Type B pancreatic cell (in vitro differentiated cells): ENCODE measurements around the gene TBX10. TPM values are rescaled to one million over a fixed set of nuclear protein-coding genes. Genes with fewer than 3 reads are reported as not detected.

Source experiments
- DNase-seq: peaks from one replicate; pipeline ENCODE4 v3.0.0; 2021; ENCODE audit warnings: mixed read lengths; ENCODE audit not compliant: unreplicated experiment; ENCODE audit errors: extremely low spot score
- H3K27ac Mint-ChIP-seq: 2 replicates; pipeline ENCODE4 v1.8.0; 2021; ENCODE audit warnings: mild to moderate bottlenecking, mixed read lengths
- H3K27me3 Mint-ChIP-seq: 2 replicates; pipeline ENCODE4 v1.8.0; 2021; ENCODE audit warnings: mixed read lengths
- H3K36me3 Mint-ChIP-seq: 2 replicates; pipeline ENCODE4 v1.8.0; 2021; ENCODE audit warnings: mixed read lengths
- H3K4me1 Mint-ChIP-seq: one replicate; pipeline ENCODE4 v1.8.0; 2021; ENCODE audit warnings: mixed read lengths; ENCODE audit not compliant: unreplicated experiment
- H3K4me3 Mint-ChIP-seq: 2 replicates; pipeline ENCODE4 v1.8.0; 2021; ENCODE audit warnings: mild to moderate bottlenecking, mixed read lengths
- H3K9me3 Mint-ChIP-seq: 2 replicates; pipeline ENCODE4 v1.8.0; 2021; ENCODE audit warnings: mixed read lengths
- total RNA-seq: library from RNA; stranded (reverse); gene quantifications from 2 replicates; pipeline ENCODE4 v1.2.1, GENCODE V29; 2021; ENCODE audit warnings: low replicate concordance
- TF ChIP-seq, protein P1 (sequence below): fragments of 200-600 bp; sonication (generic); conservative IDR thresholded peaks from 2 replicates; pipeline ENCODE4 v1.5.0; 2021; ENCODE audit warnings: antibody characterized with exemption, mild to moderate bottlenecking

Gene TBX10
- total RNA-seq, 1 donor from 2014 or later = not detected

DNA sequence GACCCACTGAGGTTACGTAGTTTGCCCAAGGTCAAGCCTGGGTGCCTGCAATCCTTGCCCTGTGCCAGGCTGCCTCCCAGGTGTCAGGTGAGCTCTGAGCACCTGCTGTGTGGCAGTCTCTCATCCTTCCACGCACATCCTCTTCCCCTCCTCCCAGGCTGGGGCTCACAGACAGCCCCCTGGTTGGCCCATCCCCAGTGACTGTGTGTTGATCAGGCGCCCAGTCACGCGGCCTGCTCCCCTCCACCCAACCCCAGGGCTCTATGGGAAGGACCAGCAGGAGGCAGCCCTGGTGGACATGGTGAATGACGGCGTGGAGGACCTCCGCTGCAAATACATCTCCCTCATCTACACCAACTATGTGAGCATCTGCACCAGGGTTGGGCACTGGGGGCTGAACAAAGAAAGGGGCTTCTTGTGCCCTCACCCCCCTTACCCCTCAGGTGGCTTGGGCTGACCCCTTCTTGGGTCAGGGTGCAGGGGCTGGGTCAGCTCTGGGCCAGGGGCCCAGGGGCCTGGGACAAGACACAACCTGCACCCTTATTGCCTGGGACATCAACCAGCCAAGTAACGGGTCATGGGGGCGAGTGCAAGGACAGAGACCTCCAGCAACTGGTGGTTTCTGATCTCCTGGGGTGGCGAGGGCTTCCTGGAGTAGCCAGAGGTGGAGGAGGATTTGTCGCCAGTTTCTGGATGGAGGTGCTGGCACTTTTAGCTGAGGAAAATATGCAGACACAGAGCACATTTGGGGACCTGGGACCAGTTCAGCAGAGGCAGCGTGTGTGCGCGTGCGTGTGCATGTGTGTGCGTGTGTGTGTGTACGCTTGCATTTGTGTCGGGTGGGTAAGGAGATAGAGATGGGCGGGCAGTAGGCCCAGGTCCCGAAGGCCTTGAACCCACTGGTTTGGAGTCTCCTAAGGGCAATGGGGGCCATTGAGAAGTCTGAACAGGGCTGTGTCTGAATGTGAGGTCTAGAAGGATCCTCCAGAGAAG, 54.4 kb downstream of the TBX10 start:
- Mint-ChIP-seq H3K27me3 (peaks cover 16% of the 10 kb centered on the region), H3K4me1 (peaks cover 46% of the 10 kb centered on the region), H3K27ac (peak overlapping the region; percentile 83), H3K9me3 (no peaks in the 10 kb centered on the region), H3K36me3 (peaks cover 25% of the 10 kb centered on the region), H3K4me3 (peak overlapping the region; percentile 89)
- DNase-seq = no peak
- TF ChIP-seq, protein P1, sequence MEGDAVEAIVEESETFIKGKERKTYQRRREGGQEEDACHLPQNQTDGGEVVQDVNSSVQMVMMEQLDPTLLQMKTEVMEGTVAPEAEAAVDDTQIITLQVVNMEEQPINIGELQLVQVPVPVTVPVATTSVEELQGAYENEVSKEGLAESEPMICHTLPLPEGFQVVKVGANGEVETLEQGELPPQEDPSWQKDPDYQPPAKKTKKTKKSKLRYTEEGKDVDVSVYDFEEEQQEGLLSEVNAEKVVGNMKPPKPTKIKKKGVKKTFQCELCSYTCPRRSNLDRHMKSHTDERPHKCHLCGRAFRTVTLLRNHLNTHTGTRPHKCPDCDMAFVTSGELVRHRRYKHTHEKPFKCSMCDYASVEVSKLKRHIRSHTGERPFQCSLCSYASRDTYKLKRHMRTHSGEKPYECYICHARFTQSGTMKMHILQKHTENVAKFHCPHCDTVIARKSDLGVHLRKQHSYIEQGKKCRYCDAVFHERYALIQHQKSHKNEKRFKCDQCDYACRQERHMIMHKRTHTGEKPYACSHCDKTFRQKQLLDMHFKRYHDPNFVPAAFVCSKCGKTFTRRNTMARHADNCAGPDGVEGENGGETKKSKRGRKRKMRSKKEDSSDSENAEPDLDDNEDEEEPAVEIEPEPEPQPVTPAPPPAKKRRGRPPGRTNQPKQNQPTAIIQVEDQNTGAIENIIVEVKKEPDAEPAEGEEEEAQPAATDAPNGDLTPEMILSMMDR = no peak

DNA sequence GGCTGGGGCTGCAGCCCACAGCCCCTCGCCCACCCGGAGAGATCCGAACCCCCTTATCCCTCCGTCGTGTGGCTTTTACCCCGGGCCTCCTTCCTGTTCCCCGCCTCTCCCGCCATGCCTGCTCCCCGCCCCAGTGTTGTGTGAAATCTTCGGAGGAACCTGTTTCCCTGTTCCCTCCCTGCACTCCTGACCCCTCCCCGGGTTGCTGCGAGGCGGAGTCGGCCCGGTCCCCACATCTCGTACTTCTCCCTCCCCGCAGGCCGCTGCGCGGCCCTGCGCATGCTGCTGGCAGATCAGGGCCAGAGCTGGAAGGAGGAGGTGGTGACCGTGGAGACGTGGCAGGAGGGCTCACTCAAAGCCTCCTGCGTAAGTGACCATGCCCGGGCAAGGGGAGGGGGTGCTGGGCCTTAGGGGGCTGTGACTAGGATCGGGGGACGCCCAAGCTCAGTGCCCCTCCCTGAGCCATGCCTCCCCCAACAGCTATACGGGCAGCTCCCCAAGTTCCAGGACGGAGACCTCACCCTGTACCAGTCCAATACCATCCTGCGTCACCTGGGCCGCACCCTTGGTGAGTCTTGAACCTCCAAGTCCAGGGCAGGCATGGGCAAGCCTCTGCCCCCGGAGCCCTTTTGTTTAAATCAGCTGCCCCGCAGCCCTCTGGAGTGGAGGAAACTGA, 55.2 kb downstream of the TBX10 start:
- peak overlapping the region; percentile 83 for H3K27ac Mint-ChIP-seq
- no peak for DNase-seq
- H3K9me3 Mint-ChIP-seq = no peaks in the 10 kb centered on the region
- H3K4me3 Mint-ChIP-seq = peak overlapping the region; percentile 89
- peaks cover 22% of the 10 kb centered on the region for H3K27me3 Mint-ChIP-seq
- H3K4me1 Mint-ChIP-seq = peaks cover 52% of the 10 kb centered on the region
- H3K36me3 Mint-ChIP-seq = peaks cover 25% of the 10 kb centered on the region
- TF ChIP-seq, protein P1 = no peak

DNA sequence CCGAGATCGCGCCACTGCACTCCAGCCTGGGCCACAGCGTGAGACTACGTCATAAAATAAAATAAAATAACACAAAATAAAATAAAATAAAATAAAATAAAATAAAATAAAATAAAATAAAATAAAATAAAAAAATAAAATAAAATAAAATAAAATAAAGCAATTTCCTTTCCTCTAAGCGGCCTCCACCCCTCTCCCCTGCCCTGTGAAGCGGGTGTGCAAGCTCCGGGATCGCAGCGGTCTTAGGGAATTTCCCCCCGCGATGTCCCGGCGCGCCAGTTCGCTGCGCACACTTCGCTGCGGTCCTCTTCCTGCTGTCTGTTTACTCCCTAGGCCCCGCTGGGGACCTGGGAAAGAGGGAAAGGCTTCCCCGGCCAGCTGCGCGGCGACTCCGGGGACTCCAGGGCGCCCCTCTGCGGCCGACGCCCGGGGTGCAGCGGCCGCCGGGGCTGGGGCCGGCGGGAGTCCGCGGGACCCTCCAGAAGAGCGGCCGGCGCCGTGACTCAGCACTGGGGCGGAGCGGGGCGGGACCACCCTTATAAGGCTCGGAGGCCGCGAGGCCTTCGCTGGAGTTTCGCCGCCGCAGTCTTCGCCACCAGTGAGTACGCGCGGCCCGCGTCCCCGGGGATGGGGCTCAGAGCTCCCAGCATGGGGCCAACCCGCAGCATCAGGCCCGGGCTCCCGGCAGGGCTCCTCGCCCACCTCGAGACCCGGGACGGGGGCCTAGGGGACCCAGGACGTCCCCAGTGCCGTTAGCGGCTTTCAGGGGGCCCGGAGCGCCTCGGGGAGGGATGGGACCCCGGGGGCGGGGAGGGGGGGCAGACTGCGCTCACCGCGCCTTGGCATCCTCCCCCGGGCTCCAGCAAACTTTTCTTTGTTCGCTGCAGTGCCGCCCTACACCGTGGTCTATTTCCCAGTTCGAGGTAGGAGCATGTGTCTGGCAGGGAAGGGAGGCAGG, 56.0 kb downstream of the TBX10 start, which contains the start of gene GSTP1:
GSTP1 (plus strand) TSS at position 566 of the 958 bp plus-strand sequence; CDS start at position 598, 32 bp downstream.
- peak; percentile 92 for DNase-seq
- H3K4me3 Mint-ChIP-seq = peak within 1 kb of the TSS; percentile 99
- TF ChIP-seq, protein P1 = peak; percentile 88
- H3K27ac Mint-ChIP-seq = peak within 1 kb of the TSS; percentile 95
- H3K36me3 Mint-ChIP-seq = peaks cover 25% of the 10 kb centered on the region
- H3K27me3 Mint-ChIP-seq = peaks cover 26% of the 10 kb centered on the region
- H3K9me3 Mint-ChIP-seq = no peaks in the 10 kb centered on the region
- H3K4me1 Mint-ChIP-seq = peaks cover 55% of the 10 kb centered on the region

DNA sequence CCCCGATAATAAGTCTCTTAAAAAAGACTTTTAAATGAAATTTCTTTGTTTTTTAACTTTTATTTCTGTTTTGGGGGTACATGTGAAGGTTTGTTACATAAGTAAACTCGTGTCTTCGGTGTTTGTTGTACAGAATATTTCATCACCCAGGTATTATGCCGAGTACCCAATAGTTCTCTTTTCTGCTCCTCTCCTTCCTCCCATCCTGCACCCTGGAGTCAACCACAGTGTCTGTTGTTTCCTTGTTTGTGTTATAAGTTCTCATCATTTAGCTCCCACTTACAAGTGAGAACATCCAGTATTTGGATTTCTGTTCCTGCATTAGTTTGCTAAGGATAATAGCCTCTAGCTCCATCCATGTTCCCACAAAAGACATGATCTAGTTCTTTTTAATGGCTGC, 57.6 kb downstream of the TBX10 start:
- DNase-seq = no peak
- TF ChIP-seq, protein P1 = no peak
- H3K9me3 Mint-ChIP-seq = no peaks in the 10 kb centered on the region
- H3K4me3 Mint-ChIP-seq = peak overlapping the region; percentile 87
- H3K36me3 Mint-ChIP-seq = peaks cover 16% of the 10 kb centered on the region
- H3K27ac Mint-ChIP-seq = peak overlapping the region; percentile 95
- peaks cover 55% of the 10 kb centered on the region for H3K4me1 Mint-ChIP-seq
- peaks cover 26% of the 10 kb centered on the region for H3K27me3 Mint-ChIP-seq

DNA sequence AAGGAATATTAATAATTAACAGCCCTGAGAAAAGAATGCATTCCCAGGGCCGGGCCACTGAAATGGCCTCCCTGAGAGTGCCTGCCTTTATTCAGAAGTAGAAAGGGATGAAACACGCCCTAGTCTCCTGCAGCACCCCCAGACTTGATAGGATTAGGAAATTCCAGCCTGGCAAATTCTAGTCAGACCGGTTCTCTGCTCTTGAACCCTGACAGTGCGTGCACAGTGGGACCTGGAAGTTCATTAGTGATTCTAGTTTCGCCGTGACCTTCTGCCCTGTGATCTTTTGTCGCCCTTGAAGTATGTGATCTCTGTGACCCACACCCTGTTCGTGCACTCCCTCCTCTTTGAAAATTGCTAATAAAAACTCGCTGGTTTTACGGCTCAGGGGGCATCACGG, 58.1 kb downstream of the TBX10 start:
- no peak for DNase-seq
- peak overlapping the region; percentile 95 for H3K27ac Mint-ChIP-seq

More for the DNA sequence above, 58.1 kb downstream of the TBX10 start:
- H3K9me3 Mint-ChIP-seq = no peaks in the 10 kb centered on the region
- TF ChIP-seq, protein P1 = no peak
- peaks cover 49% of the 10 kb centered on the region for H3K4me1 Mint-ChIP-seq
- peak overlapping the region; percentile 80 for H3K4me3 Mint-ChIP-seq
- H3K27me3 Mint-ChIP-seq = peaks cover 28% of the 10 kb centered on the region
- H3K36me3 Mint-ChIP-seq = peaks cover 11% of the 10 kb centered on the region
